ENCODE results near the gene ATRIP.

The ATRIP gene

DNA sequence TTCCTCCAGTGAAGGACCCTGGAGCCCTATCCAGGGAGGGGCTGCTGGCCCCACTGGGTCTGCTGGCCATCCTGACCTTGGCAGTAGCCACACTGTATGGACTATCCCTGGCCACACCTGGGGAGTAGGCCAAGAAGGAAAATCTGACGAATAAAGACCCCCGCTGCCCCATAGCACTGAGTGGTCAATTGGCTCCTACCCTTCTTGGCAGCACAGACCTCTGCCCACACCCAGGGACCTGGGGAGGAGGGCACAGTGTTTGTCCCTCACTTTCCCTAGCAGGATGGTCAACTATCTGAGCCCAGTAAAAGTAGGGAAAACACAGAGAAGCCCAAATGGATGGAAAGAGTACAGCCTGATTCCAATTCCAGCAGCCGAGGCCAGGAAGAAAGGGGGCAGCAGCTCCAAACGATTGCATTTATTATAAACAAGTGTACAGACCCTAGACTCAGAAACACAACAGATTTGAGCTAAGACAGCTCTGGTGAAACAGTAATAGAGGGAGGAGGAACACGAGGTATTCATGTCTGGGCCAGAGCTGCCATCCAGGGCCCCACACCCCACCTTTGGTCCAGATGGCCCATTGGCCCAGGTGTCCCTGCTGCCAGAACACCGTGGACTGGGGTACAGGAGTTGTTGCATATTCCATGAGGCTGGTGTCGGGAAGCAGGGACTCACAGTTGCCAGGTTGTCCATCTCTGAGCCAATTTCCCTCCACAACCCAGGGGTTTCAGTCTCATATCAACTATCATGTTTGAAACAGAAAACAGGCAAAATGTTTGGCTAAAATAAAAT lies 21.1 kb downstream of the ATRIP start:
- DNase-seq (ENCODE audit: low spot score), result no peak
- in situ Hi-C loops (cut with MboI; ENCODE audit: low pct_unique_long_range_greater_than_20kb, low sequenced_read_pairs, unreplicated experiment), result no loop called here

DNA sequence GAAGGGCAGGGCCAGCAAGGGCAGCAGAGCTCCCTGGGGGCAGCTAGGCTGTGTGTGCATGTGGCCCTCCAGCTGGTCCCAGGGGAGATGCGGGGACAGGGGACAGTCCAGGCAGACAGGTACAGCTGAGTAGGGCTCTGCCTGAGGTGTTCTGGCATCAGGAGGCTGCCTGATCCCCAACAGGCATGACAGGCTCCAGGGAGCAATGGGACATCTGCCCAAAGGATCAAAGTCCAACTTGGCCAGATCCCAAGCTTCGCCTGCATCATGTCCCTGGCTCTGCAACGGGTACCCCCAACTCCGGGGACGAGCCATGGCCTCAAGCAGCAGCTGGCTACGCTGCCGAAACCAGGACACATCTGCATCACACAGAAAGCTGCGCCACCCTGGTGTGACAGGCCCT lies 21.8 kb downstream of the ATRIP start:
- TF ChIP-seq, protein P1, sequence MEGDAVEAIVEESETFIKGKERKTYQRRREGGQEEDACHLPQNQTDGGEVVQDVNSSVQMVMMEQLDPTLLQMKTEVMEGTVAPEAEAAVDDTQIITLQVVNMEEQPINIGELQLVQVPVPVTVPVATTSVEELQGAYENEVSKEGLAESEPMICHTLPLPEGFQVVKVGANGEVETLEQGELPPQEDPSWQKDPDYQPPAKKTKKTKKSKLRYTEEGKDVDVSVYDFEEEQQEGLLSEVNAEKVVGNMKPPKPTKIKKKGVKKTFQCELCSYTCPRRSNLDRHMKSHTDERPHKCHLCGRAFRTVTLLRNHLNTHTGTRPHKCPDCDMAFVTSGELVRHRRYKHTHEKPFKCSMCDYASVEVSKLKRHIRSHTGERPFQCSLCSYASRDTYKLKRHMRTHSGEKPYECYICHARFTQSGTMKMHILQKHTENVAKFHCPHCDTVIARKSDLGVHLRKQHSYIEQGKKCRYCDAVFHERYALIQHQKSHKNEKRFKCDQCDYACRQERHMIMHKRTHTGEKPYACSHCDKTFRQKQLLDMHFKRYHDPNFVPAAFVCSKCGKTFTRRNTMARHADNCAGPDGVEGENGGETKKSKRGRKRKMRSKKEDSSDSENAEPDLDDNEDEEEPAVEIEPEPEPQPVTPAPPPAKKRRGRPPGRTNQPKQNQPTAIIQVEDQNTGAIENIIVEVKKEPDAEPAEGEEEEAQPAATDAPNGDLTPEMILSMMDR (IDR thresholded peaks at IDR 0.05; ENCODE audit: extremely low read depth, insufficient read depth, missing control alignments), result no peak
- in situ Hi-C loops (cut with MboI; ENCODE audit: low pct_unique_long_range_greater_than_20kb, low sequenced_read_pairs, unreplicated experiment), result no loop called here
- no peak for DNase-seq (ENCODE audit: low spot score)

More for the DNA sequence above, 21.1 kb downstream of the ATRIP start:
- TF ChIP-seq, protein P1 (IDR thresholded peaks at IDR 0.05; ENCODE audit: extremely low read depth, insufficient read depth, missing control alignments), result no peak

DNA sequence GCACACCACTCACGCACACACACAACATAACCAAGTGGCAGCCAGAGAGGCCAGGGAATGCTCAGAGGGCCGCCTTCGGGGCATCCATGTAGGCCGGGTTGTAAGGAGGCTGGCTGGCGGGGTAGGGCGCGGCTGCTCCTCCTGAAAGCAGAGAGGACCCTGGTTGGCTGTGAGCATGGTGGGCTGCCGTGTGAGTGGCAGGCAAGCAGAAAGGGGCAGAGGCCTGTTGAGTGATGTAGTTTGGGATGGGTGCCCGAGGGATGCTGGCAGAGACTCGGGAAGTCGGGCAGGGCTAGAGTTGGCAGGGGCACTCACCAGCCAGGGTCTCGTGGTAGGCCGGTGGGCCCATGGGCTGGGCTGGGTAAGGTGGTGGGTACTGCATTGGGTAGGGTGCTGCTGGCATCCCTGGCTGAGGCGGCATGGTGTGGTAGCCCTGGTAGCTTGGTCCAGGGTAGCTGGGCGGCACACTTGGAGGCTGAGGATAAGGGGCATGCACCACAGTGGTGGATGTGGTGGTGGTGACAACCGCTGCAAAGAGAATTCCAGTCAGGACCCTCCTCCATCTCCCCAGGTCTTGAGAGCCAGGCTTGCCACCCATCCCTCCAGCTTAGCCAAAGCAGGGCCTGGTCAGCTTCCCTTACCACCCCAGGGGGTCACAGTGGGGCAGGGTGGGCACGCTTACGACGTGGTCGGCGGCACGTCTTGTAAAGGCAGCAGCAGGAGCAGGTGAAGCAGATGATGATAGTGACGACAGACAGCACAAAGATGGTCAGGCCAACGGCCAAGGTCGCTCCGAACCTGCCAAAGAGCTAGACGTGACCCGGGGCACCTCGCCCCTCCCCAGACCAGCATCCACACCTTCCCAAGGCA lies 22.7 kb downstream of the ATRIP start:
- no peak for DNase-seq (ENCODE audit: low spot score)
- in situ Hi-C loops (cut with MboI; ENCODE audit: low pct_unique_long_range_greater_than_20kb, low sequenced_read_pairs, unreplicated experiment), result no loop called here
- TF ChIP-seq, protein P1 (IDR thresholded peaks at IDR 0.05; ENCODE audit: extremely low read depth, insufficient read depth, missing control alignments), result no peak

DNA sequence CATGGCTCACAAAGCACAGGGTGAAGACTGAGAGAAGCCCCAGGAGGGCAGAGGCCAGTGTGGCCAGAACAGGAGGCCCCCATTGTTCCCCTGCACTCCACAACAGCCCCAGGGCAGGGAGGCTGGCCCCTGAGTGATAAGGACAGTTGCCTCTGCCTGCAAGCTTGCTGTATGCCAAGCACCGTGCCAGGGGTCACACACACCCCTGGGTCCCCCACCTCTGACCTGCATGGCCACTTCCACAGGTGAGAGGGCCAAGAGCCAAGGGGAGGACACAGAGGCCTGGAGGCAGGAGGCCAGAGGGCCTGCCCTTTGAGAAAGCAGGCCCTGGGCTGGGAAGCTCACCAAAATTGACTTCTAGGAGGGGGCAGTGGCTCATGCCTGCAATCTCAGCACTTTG lies 23.7 kb downstream of the ATRIP start:
- in situ Hi-C loops (cut with MboI; ENCODE audit: low pct_unique_long_range_greater_than_20kb, low sequenced_read_pairs, unreplicated experiment), result no loop called here
- TF ChIP-seq, protein P1 (IDR thresholded peaks at IDR 0.05; ENCODE audit: extremely low read depth, insufficient read depth, missing control alignments), result no peak
- no peak for DNase-seq (ENCODE audit: low spot score)

DNA sequence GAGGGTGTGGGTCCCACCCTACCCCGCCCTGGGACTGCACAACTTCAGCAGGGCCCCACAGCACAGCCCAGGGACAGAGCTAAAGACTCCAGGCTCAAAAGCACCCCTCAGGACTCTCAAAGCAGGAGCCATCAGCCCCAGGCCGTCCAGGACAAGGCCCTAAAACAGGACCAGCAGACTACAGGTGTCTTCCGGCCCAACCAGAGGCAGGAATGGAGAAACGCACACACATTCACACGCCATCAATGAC lies 26.1 kb downstream of the ATRIP start:
- in situ Hi-C loops (cut with MboI; ENCODE audit: low pct_unique_long_range_greater_than_20kb, low sequenced_read_pairs, unreplicated experiment), result no loop called here
- no peak for DNase-seq (ENCODE audit: low spot score)
- TF ChIP-seq, protein P1 (IDR thresholded peaks at IDR 0.05; ENCODE audit: extremely low read depth, insufficient read depth, missing control alignments), result no peak

DNA sequence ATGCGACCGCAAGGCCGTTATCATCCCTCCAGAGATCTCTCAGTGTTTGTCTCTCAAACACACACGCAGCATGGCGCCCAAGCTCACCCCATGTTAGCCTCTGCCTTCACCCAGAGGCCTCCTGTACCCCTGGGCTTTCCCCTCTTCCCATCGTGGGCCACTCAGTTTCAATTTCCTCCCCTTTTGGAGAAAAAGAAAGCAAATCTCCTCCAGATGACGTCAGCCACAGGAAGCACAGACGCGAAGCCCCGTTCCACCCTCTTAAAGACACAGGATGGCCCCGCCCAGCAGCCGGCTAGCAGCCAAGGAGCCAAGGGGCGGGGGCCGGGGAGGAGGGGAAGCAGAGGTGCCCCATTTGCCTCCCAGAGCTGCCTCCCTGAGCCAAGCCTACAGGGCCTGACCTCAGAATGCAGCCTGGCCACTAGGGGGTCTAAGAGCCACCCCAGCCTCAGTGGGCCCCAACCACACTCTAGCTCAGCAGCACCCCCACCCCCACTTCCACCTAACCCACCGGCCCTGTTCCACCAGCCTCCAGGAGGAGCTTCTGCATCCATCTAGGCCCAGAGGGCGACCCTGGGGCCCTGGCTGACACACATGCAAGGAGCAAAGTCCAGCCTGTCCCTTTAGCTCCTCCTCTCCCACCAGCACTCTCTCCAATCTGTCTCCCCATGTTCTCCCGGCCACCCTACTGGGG lies 26.5 kb downstream of the ATRIP start:
- TF ChIP-seq, protein P1 (IDR thresholded peaks at IDR 0.05; ENCODE audit: extremely low read depth, insufficient read depth, missing control alignments), result peak; percentile 45
- in situ Hi-C loops (cut with MboI; ENCODE audit: low pct_unique_long_range_greater_than_20kb, low sequenced_read_pairs, unreplicated experiment), result no loop called here
- peak; percentile 93 for DNase-seq (ENCODE audit: low spot score)

Measured in GM13977 (cell line).